ENCODE measurements around the gene CSMD2.

DNA sequence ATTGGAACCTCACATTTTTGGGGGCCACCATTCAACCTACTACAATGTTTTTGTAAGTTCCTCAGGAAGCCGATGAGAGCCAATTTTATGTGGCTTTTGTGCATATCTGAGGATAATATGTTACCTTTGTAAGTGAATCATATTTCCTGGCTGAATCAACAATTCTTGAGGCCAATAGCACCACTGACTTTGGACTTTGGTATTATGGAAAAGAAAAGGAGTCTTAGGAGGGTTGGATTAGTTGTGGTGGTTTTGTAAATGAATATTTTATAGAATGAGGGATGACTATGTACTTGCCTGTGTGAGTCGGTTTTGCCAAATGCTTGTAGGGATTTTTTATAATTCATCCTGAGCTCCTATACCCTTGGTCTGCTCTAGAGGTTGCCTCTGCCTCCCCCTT, 482.7 kb downstream of the CSMD2 start:
- TF ChIP-seq EZH2 (IDR thresholded peaks at IDR 0.05; ENCODE audit: borderline replicate concordance, low read depth, low read length, poor library complexity, severe bottlenecking), result no peak
- TF ChIP-seq, protein P1, sequence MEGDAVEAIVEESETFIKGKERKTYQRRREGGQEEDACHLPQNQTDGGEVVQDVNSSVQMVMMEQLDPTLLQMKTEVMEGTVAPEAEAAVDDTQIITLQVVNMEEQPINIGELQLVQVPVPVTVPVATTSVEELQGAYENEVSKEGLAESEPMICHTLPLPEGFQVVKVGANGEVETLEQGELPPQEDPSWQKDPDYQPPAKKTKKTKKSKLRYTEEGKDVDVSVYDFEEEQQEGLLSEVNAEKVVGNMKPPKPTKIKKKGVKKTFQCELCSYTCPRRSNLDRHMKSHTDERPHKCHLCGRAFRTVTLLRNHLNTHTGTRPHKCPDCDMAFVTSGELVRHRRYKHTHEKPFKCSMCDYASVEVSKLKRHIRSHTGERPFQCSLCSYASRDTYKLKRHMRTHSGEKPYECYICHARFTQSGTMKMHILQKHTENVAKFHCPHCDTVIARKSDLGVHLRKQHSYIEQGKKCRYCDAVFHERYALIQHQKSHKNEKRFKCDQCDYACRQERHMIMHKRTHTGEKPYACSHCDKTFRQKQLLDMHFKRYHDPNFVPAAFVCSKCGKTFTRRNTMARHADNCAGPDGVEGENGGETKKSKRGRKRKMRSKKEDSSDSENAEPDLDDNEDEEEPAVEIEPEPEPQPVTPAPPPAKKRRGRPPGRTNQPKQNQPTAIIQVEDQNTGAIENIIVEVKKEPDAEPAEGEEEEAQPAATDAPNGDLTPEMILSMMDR (conservative IDR thresholded peaks at IDR 0.05; ENCODE audit: low read depth, low read length), result no peak
